DOHH2 (cell line): Measurements from ENCODE around the gene ZNF541.

Experiments
- EZH2phosphoT487 ChIP-seq: fragments of 200-600 bp; sonication (generic); IDR thresholded peaks from 2 replicates; pipeline ENCODE4 v1.6.1; 2017; ENCODE audit warnings: borderline replicate concordance, mild to moderate bottlenecking, antibody characterized with exemption, low read length, moderate library complexity, mixed read lengths
- TF ChIP-seq, protein P1 (sequence below): fragments of 200-600 bp; sonication (generic); IDR thresholded peaks from one replicate; pipeline ENCODE4 v1.5.1; 2014; ENCODE audit warnings: antibody characterized with exemption, mild to moderate bottlenecking, low read depth, low read length; ENCODE audit not compliant: poor library complexity, severe bottlenecking

GRCh38 chr19:47560999-47561398 is 11.9 kb downstream of the ZNF541 start:
- TF ChIP-seq, protein P1, sequence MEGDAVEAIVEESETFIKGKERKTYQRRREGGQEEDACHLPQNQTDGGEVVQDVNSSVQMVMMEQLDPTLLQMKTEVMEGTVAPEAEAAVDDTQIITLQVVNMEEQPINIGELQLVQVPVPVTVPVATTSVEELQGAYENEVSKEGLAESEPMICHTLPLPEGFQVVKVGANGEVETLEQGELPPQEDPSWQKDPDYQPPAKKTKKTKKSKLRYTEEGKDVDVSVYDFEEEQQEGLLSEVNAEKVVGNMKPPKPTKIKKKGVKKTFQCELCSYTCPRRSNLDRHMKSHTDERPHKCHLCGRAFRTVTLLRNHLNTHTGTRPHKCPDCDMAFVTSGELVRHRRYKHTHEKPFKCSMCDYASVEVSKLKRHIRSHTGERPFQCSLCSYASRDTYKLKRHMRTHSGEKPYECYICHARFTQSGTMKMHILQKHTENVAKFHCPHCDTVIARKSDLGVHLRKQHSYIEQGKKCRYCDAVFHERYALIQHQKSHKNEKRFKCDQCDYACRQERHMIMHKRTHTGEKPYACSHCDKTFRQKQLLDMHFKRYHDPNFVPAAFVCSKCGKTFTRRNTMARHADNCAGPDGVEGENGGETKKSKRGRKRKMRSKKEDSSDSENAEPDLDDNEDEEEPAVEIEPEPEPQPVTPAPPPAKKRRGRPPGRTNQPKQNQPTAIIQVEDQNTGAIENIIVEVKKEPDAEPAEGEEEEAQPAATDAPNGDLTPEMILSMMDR = no peak
- TF ChIP-seq EZH2phosphoT487 = no peak
